HT-29 (cell line): ENCODE measurements around the gene SPNS1. TPM values are rescaled to one million over a fixed set of nuclear protein-coding genes. Genes with fewer than 3 reads are reported as not detected.
"Not testable (repeated sequence)": the region's sequence is repeated elsewhere in the genome, so short reads cannot be mapped to it uniquely, and the experiment has no call there.

ENCODE experiments used
- DNase-seq: peaks from one replicate; pipeline ENCODE4 v3.0.0-alpha.2; 2015; ENCODE audit warnings: low spot score
- total RNA-seq: library from RNA; depleted of rRNA; stranded (reverse); fragments of >200 nt; shearing (Covaris generic); gene quantifications from 2 replicates; pipeline ENCODE4 v1.2.3, GENCODE V29; 2014

Gene SPNS1
- total RNA-seq, 1 experiment from 2014 or later, result 88.8 TPM

DNA sequence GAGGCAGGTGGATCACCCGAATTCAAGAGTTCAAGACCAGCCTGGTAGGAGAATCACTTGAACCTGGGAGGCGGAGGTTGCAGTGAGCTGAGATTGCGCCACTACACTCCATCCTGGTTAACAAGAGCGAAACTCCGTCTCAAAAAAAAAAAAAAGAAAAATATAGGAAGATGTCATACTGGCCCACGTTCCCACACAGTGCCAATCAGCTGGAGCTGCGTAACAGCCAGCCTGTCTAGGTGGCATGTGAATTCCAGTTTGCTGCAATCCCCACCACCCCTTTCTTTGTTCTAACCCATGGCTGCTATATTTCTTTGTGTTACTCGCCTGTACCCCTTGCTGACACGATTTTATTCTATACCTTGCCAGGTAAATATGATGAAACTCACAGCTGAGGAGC, 16.4 kb upstream of the SPNS1 start:
- DNase-seq, result no peak

GRCh38 chr16:28958836-28959235, 15.7 kb upstream of the SPNS1 start:
- DNase-seq, result no peak

GRCh38 chr16:28964072-28964471, 10.5 kb upstream of the SPNS1 start:
- no peak for DNase-seq

DNA sequence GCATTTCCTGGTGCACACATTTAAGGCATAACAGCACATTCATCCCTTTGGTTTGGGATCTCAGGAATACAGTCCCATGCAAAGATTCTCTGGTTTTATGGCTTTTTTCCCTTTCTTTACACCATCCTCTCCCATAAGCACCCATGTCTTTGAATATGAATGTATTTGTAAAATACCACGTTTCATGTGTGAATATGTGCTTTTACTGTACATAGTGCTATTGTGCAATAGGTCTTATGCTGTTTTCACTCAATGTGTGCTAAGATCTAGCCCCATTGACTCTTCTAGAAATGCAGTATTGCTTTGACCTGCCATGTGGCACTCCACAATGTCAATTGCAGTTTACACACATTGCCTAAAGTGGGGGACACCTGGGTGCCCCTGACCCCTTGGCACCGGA, 10.1 kb upstream of the SPNS1 start:
- DNase-seq, result no peak

DNA sequence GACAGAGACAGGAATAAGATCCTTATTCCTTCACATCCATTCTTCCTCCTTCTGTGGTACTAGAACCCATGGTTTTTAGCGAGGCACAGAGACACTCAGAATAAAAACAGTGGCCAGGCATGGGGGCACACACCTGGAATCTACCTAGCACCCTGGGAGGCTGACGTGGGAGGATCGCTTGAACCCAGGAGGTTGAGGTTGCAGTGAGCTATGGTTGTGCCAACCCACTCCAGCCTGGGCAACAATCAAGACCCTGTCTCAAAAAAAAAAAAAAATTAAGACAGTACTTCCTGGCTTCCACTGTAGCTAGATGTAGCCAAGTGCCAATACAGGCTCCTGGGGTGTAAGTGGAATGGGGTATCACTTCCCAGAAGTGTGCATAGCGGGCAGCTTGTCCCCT, 7.4 kb upstream of the SPNS1 start:
- DNase-seq, result no peak

DNA sequence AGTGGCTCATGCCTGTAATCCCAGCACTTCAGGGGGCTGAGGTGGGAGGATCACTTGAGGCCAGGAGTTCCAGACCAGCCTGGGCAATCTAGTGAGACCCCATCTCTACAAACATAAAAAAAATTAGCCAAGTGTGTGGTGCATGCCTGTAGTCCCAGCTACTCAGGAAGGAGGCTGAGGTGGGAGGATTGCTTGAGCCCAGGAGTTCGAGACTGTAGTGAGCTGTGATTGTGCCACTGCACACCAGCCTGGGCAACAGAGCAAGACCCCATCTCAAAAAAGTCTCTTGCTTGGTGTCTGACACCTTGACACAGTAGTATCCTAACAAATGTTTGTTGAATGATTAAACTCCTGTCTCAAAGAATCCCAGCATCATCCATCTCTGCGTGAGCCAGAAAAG, 4.9 kb upstream of the SPNS1 start:
- not testable (repeated sequence) for DNase-seq

DNA sequence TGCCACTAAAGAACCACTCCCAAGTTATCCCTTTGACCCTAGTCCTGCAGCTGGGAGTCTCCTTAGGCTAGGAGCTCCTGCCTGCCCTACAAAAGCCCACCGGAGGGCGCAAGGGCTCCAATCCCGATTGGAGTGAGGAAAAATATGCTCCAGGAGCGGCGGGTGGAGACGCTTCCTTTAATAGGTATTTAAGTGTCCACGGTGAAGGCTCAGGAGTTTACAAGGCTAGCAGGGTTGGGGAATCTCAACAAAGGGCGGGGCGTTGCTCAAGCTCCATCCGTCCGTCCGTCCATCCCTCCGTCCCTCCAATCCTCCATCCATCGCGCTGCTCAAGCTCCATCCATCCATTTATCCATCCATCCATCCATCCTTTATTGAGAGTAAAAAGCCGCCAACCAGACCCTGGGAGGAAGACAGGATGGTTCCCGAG, 556 bp upstream of the SPNS1 start:
- DNase-seq, result peak; percentile 74

- DNase-seq, result no peak
These were observed 601 bp downstream of the SPNS1 start for GRCh38 chr16:28975158-28975599.

GRCh38 chr16:28977703-28978662, 3.4 kb downstream of the SPNS1 start:
- DNase-seq, result peak; percentile 54

DNA sequence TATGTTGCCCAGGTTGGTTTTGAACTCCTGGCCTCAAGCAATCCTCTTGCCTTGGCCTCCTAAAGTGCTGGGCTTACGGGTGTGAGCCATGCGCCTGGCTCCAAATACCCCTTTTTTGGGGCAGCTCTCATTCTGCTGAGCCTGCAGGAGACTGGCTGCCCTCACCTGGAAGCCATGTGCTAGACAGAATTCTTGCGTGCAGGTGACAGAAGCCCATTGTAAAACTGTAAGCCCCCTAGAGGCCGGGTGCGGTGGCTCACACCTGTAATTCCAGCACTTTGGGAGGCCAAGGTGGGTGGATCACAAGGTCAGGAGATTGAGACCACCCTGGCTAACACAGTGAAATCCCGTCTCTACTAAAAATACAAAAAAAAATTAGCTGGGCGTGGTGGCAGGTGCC, 5.8 kb downstream of the SPNS1 start:
- DNase-seq, result not testable (repeated sequence)

GRCh38 chr16:28980929-28981328, 6.4 kb downstream of the SPNS1 start:
- DNase-seq, result no peak

GRCh38 chr16:28981517-28981916, 6.9 kb downstream of the SPNS1 start:
- peak; percentile 43 for DNase-seq

- no peak for DNase-seq
These were observed 7.8 kb downstream of the SPNS1 start for GRCh38 chr16:28982418-28982817.

DNA sequence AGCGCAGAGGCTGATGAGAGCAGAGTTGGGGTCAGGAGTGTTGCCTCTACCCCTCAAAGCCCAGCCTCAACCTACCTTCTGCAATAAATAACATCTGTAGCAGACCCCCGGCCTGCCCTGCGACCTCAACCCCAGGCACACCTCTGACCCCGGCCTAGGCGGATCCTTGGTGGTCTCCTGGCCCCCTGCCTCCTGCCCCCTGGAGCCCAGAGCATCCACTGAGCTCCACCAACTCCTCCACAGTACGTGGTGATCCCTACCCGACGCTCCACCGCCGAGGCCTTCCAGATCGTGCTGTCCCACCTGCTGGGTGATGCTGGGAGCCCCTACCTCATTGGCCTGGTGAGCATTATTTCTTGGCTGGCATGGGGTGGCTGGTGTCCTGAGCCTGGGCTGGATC, 8.4 kb downstream of the SPNS1 start:
- DNase-seq, result no peak

DNA sequence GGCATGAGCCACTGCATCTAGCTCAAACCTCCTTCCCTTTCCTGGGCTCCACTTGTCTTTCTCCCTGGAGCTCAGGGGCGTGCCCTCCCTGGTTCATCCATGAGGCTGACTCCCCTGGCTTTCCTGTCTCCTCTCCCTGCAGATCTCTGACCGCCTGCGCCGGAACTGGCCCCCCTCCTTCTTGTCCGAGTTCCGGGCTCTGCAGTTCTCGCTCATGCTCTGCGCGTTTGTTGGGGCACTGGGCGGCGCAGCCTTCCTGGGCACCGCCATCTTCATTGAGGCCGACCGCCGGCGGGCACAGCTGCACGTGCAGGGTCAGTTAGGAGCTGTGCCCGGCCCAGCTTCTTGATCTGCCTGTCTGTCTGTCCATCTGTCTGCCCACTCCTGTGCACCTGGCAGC, 9.1 kb downstream of the SPNS1 start:
- no peak for DNase-seq

- no peak for DNase-seq
These were observed 9.5 kb downstream of the SPNS1 start for GRCh38 chr16:28984091-28984490.

DNA sequence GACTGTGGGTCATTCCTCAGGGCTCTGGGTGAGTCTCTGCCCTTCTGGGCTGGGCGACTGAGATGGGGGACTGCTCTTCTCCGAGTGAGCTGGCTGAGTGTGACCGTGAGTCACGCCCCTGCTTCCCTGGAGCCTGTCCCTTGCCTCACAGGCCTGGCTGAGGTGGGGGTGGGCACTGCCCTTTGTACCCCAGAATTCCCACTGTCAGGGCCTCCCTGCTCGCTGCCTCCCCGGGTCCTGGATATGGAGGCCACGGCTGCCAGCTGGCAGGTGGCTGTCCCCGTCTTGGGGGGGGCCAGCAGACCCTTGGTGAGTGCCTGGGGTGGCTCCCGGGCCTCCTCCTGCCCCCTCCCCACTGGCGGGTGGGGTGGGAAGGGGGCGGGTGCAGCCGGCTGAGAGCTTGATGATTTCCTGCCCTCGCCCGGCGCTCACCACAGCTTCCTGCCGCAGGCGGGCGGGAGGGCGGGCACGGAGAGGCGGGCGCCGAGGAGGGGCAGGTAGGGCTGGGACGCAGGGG, 10.1 kb downstream of the SPNS1 start, which contains the start of gene LAT:
LAT (plus strand) TSS at position 434 of the 517 bp plus-strand sequence. CDS start 366 bp downstream, outside the sequence.
- DNase-seq, result peak; percentile 39

DNA sequence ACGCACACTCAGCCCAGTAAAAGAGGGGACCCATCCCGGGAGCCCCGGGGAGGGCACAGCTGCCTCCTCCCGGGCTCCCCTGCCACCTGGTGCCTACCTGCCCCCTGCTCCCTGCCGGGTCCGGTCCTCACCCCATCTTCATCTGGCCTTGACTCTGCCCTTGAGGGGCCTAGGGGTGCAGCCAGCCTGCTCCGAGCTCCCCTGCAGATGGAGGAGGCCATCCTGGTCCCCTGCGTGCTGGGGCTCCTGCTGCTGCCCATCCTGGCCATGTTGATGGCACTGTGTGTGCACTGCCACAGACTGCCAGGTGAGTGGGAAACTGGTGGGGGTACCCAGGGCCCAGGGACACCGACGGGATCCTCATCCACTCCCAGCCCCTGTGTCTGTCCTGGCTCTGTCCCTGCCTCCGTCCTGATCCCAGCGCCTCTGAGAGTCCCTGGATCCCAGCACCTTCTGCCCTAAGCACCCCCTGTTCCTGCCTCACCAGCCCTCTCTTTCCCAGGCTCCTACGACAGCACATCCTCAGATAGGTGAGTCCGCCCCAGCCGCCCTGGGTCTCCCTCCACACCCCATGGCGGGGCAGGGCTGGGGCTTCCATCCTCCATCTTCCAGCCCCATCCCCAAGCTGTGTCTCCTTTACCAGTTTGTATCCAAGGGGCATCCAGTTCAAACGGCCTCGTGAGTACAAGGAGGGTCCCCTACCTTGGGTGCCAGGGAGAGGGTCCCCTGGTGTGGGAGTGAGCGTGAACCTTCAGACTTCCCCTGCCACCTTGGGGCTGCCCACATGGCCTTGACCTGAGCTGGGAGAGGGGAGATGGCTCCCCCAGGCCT, 10.8 kb downstream of the SPNS1 start:
- no peak for DNase-seq

DNA sequence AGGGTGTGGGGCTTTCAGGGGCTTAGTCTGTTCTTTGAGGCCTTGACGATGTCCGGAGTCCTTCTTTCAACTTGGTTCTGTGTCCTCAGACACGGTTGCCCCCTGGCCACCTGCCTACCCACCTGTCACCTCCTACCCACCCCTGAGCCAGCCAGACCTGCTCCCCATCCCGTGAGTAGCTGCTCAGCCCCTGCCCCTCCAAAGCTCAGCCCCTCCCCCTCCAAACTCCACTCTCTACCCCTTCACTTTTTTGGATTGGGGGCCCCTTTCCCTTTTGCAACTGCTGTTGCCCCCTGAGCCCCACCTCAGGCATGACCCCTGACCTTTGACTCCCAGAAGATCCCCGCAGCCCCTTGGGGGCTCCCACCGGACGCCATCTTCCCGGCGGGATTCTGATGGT, 11.5 kb downstream of the SPNS1 start:
- DNase-seq, result no peak

GRCh38 chr16:28986492-28986891, 11.9 kb downstream of the SPNS1 start:
- DNase-seq, result no peak

- no peak for DNase-seq
These were observed 12.7 kb downstream of the SPNS1 start for GRCh38 chr16:28987170-28987853.
